ENCODE data around the gene TMEM269.

DNA sequence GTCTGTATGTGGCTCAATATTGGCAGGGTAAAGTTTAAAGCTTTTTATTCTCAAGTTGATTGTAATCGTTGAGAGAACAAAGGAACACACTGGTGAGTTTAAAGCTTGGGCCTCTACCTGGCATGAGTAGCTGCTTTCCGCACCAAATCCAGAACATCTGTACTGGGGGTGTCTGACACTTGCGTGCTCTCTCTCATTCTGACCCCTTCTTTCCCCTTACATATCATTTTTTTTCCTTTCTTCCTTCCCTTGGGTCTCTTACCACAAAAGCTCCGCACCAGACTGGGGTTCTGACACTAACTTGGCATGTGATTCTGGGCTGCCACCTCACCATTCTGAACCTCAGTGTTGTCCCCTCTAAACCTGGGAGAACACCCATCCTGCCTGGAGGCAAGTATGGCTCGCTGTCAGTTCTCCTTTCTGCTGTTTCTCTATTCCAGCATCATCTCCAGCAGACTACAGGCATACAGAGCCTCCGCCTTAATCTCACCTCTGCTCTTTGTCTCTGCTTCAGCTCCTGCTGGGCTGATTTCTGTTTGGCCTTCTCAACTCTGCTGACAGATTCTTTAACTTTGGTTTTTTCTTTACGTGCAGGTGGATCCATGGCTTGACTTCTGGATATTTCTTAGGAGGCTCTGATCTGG is 31.3 kb downstream of the TMEM269 start:
- TF ChIP-seq POLR2A (IDR thresholded peaks at IDR 0.05; ENCODE audit: low read depth, low read length) (no peak), POLR2AphosphoS5 (IDR thresholded peaks at IDR 0.05; ENCODE audit: low read depth, low read length) (no peak), SPI1 (IDR thresholded peaks at IDR 0.05; ENCODE audit: low read depth, low read length) (no peak)
